Tibial artery (tissue), 4 donors: ENCODE measurements around the gene FNDC5.

Source experiments
- DNase-seq, 2 donors: peaks; one replicate each; pipeline ENCODE4 v3.0.0-alpha.2; 2019
- H3K27ac ChIP-seq, 2 donors: fragments of 200-600 bp; sonication (generic) in 1 of 2; 1 replicate in 1 of 2; 2 replicates in 1 of 2; pipeline ENCODE4 v1.5.1; 2018 to 2019; ENCODE audit warnings: mild to moderate bottlenecking in 1 of 2
- H3K27me3 ChIP-seq, 2 donors: fragments of 200-600 bp; sonication (generic) in 1 of 2; one replicate each; pipeline versions ENCODE4 v1.5.1 to v1.6.0; 2016 to 2019
- H3K36me3 ChIP-seq, 3 donors: fragments of 200-600 bp; sonication (generic) in 2 of 3; one replicate each; pipeline ENCODE4 v1.5.1; 2016 to 2019; ENCODE audit warnings: mild to moderate bottlenecking in 2 of 3
- H3K4me1 ChIP-seq, 4 donors: fragments of 200-600 bp; sonication (generic) in 2 of 4; 1 replicate in 3 of 4; 2 replicates in 1 of 4; pipeline ENCODE4 v1.5.1; 2016 to 2019
- H3K4me3 ChIP-seq, 2 donors: fragments of 200-600 bp; sonication (generic) in 1 of 2; 1 replicate in 1 of 2; 2 replicates in 1 of 2; pipeline ENCODE4 v1.5.1; 2018 to 2019; ENCODE audit warnings: mild to moderate bottlenecking in 2 of 2
- H3K9me3 ChIP-seq, 3 donors: fragments of 200-600 bp; sonication (generic) in 1 of 3; one replicate each; pipeline ENCODE4 v1.5.1; 2016 to 2019
- CTCF ChIP-seq, 2 experiments: fragments of 200-600 bp in 1 of 2; fragments of 450-650 bp in 1 of 2; IDR thresholded peaks; one replicate each; pipeline ENCODE4 v1.5.1; 2017 to 2019; ENCODE audit warnings: antibody characterized with exemption in 2 of 2, mild to moderate bottlenecking in 1 of 2, moderate library complexity in 1 of 2
- intact Hi-C: fragments of 100-400 bp; cut with DNase I; formaldehyde crosslinking; loops from one replicate; pipeline ENCODE4 v1.15.0; 2023; ENCODE audit warnings: low total_unique reads

The FNDC5 gene

DNA sequence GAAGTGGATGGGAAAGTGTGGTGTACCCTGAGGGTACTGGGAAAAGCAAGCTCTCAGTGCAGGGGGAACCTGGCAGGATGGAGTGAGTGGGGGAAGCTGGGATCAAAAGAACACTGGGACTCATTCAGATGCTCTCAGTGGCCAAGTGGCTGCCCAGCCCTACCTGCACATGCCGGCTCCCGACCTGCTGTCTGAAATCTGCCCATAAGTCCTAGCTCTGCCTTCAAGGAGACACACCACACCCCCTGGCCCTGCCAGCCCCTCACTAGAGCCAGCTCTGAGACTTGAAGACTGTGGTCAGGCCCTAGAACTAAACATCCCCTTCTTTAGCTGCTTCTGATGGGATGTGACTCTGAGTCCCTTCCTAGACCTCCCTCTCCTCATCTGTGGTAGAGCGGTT, 28.2 kb upstream of the FNDC5 start:
- Histone ChIP-seq H3K4me3 (no peak overlapping the region), H3K9me3 (no peaks in the 10 kb centered on the region), H3K4me1 (peaks cover 0 to 26% (median 13%) of the 10 kb centered on the region in 4 donors), H3K27ac (no peak overlapping the region), H3K36me3 (peaks cover 0 to 17% (median 0%) of the 10 kb centered on the region in 3 donors), H3K27me3 (peaks cover 0 to 26% of the 10 kb centered on the region in 2 donors)
- intact Hi-C loops, result no loop called here
- no peak for TF ChIP-seq CTCF (IDR thresholded peaks at IDR 0.05)
- DNase-seq, result no peak

- no peaks in the 10 kb centered on the region for H3K9me3 ChIP-seq
- H3K4me1 ChIP-seq, result peaks cover 0 to 35% (median 21%) of the 10 kb centered on the region in 4 donors
- peaks cover 0 to 17% (median 0%) of the 10 kb centered on the region in 3 donors for H3K36me3 ChIP-seq
- H3K4me3 ChIP-seq, result no peak overlapping the region
- H3K27ac ChIP-seq, result no peak overlapping the region
- H3K27me3 ChIP-seq, result peaks cover 0 to 35% of the 10 kb centered on the region in 2 donors
- DNase-seq, result no peak
- no peak for TF ChIP-seq CTCF (IDR thresholded peaks at IDR 0.05)
- intact Hi-C loops, result no loop called here
These were observed 27.3 kb upstream of the FNDC5 start for GRCh38 chr1:32898056-32898455.

DNA sequence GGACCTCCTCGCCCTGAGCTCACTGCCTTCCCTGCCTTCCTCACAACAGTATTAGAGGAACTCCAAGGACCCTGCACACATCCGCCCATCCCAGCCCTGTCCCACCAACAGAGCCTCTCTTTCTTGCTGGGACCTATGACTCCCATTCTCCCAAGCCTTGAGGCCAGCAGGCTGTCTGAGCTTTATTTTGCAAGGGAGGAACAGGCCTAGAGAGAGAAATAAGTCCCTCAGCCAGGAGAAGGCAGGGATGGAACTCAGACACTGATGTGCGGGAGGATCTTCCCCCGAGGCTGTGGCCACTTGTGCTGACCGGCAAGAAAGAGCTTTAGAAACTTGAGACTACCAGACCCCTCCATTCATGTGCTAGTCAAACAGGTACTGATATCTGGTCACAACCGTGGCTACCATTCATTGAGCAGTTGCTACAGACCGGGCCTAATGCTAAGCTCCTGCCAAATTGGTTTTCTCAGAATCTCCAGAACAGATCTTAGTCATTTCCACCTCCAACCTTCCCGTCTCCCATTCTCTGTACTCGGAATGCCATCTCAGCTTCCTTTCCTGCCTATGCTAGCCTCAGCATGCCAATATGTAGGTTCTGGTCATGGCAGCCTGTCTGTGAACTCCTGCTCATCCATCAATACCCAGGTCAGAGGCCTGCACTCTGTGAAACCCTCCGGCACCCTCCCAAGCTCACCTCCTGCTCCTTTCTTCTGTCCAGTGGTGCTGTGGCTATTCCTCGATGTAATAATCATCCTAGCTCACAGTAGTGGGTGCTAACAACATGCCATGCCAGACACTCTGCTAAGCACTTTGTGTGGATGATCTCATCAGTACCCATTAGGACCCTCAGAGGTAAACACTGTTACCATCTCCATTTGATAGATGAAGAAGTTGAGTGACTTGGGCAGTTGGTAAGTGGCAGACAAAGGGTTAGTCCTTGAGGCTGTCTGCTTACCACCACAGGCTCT, 26.7 kb upstream of the FNDC5 start:
- intact Hi-C loops, result no loop called here
- Histone ChIP-seq H3K4me1 (peaks cover 0 to 41% (median 25%) of the 10 kb centered on the region in 4 donors), H3K27me3 (peaks cover 0 to 41% of the 10 kb centered on the region in 2 donors), H3K27ac (no peak overlapping the region), H3K36me3 (peaks cover 0 to 17% (median 0%) of the 10 kb centered on the region in 3 donors), H3K9me3 (no peaks in the 10 kb centered on the region), H3K4me3 (no peak overlapping the region)
- TF ChIP-seq CTCF (IDR thresholded peaks at IDR 0.05), result no peak
- no peak for DNase-seq

DNA sequence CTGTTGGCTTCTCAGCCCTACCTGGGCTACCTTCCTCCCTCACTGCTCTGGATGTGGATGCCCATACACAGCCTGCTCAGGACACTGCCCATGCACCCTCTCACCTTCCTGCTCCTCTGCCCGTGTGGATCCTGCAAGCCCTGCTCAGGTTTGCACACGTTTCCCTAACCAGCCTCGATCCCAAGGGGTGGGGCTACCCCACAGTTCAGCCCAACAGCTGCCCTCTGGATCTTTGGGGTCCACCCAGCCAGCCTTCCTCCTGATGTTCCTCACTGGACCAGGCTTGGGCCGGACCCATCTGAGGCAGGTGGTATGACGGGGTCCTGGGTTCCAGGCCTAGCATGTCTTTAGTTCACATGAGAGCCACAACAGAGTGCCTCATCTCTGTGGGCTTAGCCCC, 25.7 kb upstream of the FNDC5 start:
- Histone ChIP-seq H3K27ac (no peak overlapping the region), H3K4me1 (peaks cover 0 to 35% (median 23%) of the 10 kb centered on the region in 4 donors)

More for the DNA sequence above, 25.7 kb upstream of the FNDC5 start:
- peaks cover 0 to 43% of the 10 kb centered on the region in 2 donors for H3K27me3 ChIP-seq
- no peaks in the 10 kb centered on the region for H3K9me3 ChIP-seq
- H3K4me3 ChIP-seq, result no peak overlapping the region
- no peak for TF ChIP-seq CTCF (IDR thresholded peaks at IDR 0.05)
- peak in 1 of 2 donors; percentile 40 for DNase-seq
- intact Hi-C loops, result no loop called here
- H3K36me3 ChIP-seq, result peaks cover 0 to 17% (median 0%) of the 10 kb centered on the region in 3 donors
